Measurements from ENCODE around the gene SPAG17.

SPAG17 gene

GRCh38 chr1:118116401-118116800 lies 68.6 kb downstream of the SPAG17 start:
- H3K4me3 ChIP-seq (ENCODE audit: low read depth, low read length) = no peak overlapping the region
- no peak for TF ChIP-seq CTCF (IDR thresholded peaks at IDR 0.05; ENCODE audit: low read depth, low read length)

- no peak overlapping the region for H3K4me3 ChIP-seq (ENCODE audit: low read depth, low read length)
- TF ChIP-seq CTCF (IDR thresholded peaks at IDR 0.05; ENCODE audit: low read depth, low read length) = no peak
Measured at GRCh38 chr1:118115567-118116295, 69.3 kb downstream of the SPAG17 start.

GRCh38 chr1:118113261-118113660 lies 71.8 kb downstream of the SPAG17 start:
- H3K4me3 ChIP-seq (ENCODE audit: low read depth, low read length) = no peak overlapping the region
- TF ChIP-seq CTCF (IDR thresholded peaks at IDR 0.05; ENCODE audit: low read depth, low read length) = no peak

- H3K4me3 ChIP-seq (ENCODE audit: low read depth, low read length) = no peak overlapping the region
- TF ChIP-seq CTCF (IDR thresholded peaks at IDR 0.05; ENCODE audit: low read depth, low read length) = no peak
Measured at GRCh38 chr1:118110580-118110979, 74.4 kb downstream of the SPAG17 start.

GRCh38 chr1:118104951-118105350 lies 80.1 kb downstream of the SPAG17 start:
- no peak overlapping the region for H3K4me3 ChIP-seq (ENCODE audit: low read depth, low read length)
- no peak for TF ChIP-seq CTCF (IDR thresholded peaks at IDR 0.05; ENCODE audit: low read depth, low read length)

GRCh38 chr1:118102445-118102844 lies 82.6 kb downstream of the SPAG17 start:
- TF ChIP-seq CTCF (IDR thresholded peaks at IDR 0.05; ENCODE audit: low read depth, low read length) = no peak
- H3K4me3 ChIP-seq (ENCODE audit: low read depth, low read length) = no peak overlapping the region

GRCh38 chr1:118101999-118102398 lies 83.0 kb downstream of the SPAG17 start:
- TF ChIP-seq CTCF (IDR thresholded peaks at IDR 0.05; ENCODE audit: low read depth, low read length) = no peak
- no peak overlapping the region for H3K4me3 ChIP-seq (ENCODE audit: low read depth, low read length)
